Activated CD4-positive, alpha-beta T cell treated with anti-CD3 and anti-CD28 coated beads, Interleukin-2, amount 10 ng/mL, durations not matched to agents 24 days and 14 days (primary cell): Measurements from ENCODE around the gene AGBL4. TPM values are rescaled to one million over a fixed set of nuclear protein-coding genes. Genes with fewer than 3 reads are reported as not detected.

Experiments used
- DNase-seq: peaks from one replicate; pipeline ENCODE4 v3.0.0; 2022
- H3K27ac Mint-ChIP-seq: one replicate; pipeline ENCODE4 v1.8.0; 2022; ENCODE audit warnings: mild to moderate bottlenecking, mixed read lengths
- H3K27me3 Mint-ChIP-seq: one replicate; pipeline ENCODE4 v1.8.0; 2022; ENCODE audit warnings: mixed read lengths
- H3K36me3 Mint-ChIP-seq: one replicate; pipeline ENCODE4 v1.8.0; 2022; ENCODE audit warnings: low read depth, mild to moderate bottlenecking, mixed read lengths
- H3K4me1 Mint-ChIP-seq: one replicate; pipeline ENCODE4 v1.8.0; 2021; ENCODE audit warnings: mixed read lengths
- H3K4me3 Mint-ChIP-seq: one replicate; pipeline ENCODE4 v1.8.0; 2022; ENCODE audit warnings: mild to moderate bottlenecking, moderate library complexity, mixed read lengths
- H3K9me3 Mint-ChIP-seq: one replicate; pipeline ENCODE4 v1.8.0; 2021; ENCODE audit warnings: mixed read lengths
- intact Hi-C: fragments of 100-400 bp; cut with micrococcal nuclease; formaldehyde crosslinking; loops from one replicate; pipeline ENCODE4 v1.15.1; 2023
- total RNA-seq: library from RNA; stranded (reverse); gene quantifications from 2 replicates; pipeline ENCODE4 v1.2.3, GENCODE V29; 2022

Gene AGBL4
- total RNA-seq, 1 donor from 2014 or later, result not detected

DNA sequence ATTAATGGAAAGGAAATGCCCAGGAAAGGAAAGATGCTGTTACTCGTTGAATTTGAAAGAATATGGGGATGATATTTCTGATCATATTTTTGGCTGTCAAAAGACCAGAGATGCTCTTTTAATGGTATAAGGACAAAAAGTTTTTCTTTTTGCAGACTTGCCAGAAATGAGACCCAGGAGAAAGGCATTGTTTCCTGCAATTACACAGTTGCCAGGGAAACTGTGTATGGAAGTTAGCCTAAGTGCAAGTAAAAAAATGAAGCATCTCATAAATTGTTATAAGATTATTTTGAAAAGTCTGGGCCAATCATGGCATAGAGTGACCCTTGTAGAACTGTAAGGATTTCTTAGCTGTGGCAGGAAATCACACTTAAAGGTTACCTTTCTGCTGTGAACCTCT, 1091.4 kb downstream of the AGBL4 start:
- intact Hi-C loops, result no loop called here
- no peak overlapping the region for H3K4me3 Mint-ChIP-seq
- H3K27ac Mint-ChIP-seq, result no peak overlapping the region
- DNase-seq, result no peak
- no peaks in the 10 kb centered on the region for H3K36me3 Mint-ChIP-seq
- no peaks in the 10 kb centered on the region for H3K9me3 Mint-ChIP-seq
- no peaks in the 10 kb centered on the region for H3K4me1 Mint-ChIP-seq
- no peaks in the 10 kb centered on the region for H3K27me3 Mint-ChIP-seq

DNA sequence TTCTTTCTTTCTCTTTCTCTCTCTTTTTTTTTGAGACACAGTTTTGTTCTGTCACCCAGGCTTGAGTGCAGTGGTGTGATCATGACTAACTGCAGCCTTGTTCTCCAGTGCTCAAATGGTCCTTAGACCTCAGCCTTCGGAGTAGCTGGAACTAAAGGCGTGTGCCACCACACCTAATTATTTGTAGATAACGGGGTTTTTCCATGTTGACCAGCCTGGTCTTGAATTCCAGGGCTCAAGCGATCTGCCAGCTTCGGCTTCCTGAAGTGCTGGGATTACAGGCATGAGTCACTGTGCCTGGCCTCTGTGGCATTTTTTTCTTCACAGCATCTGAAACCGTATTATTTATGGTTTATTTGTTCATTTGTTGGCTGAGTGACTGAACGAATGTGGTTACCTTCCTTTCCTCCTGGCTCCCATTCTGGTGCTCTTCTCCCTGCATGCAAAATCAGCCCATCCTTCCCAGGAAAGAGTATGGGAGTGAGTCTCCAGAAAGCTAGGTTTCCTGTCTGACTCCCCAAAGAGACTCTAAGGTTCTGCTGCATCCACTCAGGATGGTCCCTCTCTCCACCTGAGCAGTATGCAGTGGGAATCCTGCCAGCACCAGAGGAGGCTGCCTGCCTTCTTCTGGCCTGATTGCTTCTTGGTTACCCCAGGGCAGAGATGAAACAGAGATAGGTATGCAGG, 1092.1 kb downstream of the AGBL4 start:
- intact Hi-C loops, result no loop called here
- Mint-ChIP-seq H3K4me3 (no peak overlapping the region), H3K4me1 (no peaks in the 10 kb centered on the region), H3K9me3 (no peaks in the 10 kb centered on the region), H3K27ac (no peak overlapping the region), H3K27me3 (no peaks in the 10 kb centered on the region), H3K36me3 (no peaks in the 10 kb centered on the region)
- DNase-seq, result no peak

DNA sequence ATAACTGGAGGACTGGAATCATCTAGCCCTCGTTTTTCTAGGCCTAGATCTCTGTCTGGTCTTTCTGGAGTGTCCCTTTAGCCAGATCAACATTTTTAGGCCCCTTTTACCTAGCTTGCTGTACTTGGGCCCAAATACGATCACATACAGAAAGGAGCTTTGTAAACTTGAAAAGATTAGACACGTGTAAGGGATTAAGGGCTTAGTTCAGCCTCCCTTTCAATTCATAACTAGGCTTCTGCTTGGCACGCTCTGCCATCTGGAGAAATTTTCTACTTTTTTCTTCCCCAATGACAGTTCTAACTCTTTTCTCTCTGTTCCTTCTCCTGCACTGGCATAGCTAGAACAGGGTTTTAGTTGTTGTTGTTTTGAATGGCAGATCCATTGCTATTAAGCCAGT, 1093.7 kb downstream of the AGBL4 start:
- Mint-ChIP-seq H3K36me3 (no peaks in the 10 kb centered on the region), H3K27me3 (no peaks in the 10 kb centered on the region), H3K4me3 (no peak overlapping the region), H3K4me1 (no peaks in the 10 kb centered on the region), H3K27ac (no peak overlapping the region), H3K9me3 (no peaks in the 10 kb centered on the region)
- intact Hi-C loops, result no loop called here
- DNase-seq, result no peak

DNA sequence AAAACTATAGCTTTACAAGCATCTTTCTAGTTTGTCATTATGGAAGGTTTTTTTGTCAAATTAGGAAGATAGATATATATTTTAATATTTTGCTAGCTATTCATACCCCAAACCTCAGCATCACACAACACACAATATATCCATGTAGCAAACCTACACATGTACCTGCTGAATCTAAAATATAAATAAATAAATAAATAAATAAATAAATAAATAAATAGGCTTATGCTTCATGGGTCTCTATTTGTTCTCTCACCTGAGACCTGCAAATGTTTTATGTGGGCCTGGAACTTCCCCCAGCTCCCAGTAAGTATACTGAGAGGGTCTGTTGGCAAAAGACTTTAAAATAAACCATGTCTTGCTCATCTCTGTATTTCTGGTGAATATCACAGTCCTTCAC, 1099.7 kb downstream of the AGBL4 start:
- intact Hi-C loops, result no loop called here
- no peak overlapping the region for H3K27ac Mint-ChIP-seq
- no peak for DNase-seq
- no peaks in the 10 kb centered on the region for H3K4me1 Mint-ChIP-seq
- no peaks in the 10 kb centered on the region for H3K9me3 Mint-ChIP-seq
- no peaks in the 10 kb centered on the region for H3K36me3 Mint-ChIP-seq
- no peak overlapping the region for H3K4me3 Mint-ChIP-seq
- no peaks in the 10 kb centered on the region for H3K27me3 Mint-ChIP-seq

DNA sequence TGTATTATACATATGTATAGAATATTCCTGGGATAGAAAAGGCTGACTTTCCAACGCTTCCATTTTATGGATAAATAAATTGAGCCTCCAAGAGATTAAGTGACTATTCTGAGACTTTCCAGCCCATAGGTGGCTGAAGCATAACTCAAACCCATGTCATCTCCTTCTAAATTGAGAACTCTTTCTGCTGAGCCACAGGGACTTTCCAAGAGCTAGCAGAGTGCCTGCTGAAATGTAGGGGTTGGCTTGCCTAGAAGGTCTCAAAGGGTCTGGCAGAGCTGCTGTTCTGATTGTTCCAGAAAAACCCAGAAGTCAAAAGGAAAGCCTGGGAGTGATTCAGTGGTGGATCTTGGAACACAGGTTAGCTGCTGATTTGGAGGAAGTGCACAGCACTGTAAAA, 1100.6 kb downstream of the AGBL4 start:
- intact Hi-C loops, result no loop called here
- DNase-seq, result no peak
- Mint-ChIP-seq H3K27ac (no peak overlapping the region), H3K9me3 (no peaks in the 10 kb centered on the region), H3K4me3 (no peak overlapping the region), H3K36me3 (no peaks in the 10 kb centered on the region), H3K4me1 (no peaks in the 10 kb centered on the region), H3K27me3 (no peaks in the 10 kb centered on the region)

DNA sequence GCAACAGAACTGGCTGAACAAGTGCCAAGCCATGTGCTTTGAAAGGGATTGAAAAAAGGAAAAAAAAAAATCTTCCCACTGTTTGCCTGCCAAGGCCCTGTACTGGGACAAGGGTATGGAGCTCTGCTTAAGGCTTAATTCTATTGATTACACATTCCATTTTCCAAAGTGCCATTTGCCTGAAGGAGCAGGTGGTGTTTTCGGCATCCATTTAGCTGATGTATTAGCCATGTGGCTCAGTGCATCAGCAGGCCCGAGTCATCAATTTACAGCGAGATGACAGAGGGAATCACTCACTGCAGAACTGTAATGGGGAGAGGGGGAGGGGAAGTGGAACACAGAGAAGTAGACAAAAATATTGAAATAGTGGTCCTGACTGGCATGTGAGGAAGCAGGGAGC, 1102.9 kb downstream of the AGBL4 start:
- Mint-ChIP-seq H3K27me3 (no peaks in the 10 kb centered on the region), H3K27ac (no peak overlapping the region), H3K4me1 (no peaks in the 10 kb centered on the region)

DNA sequence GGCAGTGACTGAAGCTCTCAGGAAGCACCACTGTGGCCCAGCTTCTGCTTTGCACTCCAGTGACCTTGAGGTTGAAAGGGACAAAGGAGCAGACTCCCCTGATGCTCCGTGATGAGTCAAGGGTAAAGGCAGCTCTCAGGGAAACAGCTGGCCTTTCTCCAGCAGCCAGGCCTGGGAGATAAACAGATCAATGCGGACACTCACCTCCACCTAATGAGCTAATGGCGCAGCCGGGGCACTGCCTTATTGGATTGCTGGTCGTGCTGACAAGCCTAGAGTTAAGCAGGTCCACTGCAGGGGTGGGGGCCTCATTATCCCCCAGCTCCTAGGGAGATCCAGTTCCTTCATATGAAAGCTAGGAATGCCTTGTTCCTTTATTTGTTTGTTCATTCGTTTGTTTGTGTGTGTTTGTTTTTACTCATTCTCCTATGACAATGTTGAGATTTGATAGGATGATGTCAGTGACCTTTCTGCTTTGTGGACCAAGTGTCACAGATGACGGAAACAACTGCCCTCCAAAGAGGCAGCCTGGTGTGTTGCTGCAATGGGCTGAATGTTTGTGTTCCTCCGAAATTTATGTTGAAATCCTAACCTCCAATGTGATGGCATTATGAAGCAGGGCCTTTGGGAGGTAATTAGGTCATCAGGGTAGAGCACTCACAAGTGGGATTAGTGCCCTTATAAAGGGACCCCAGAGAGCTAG, 1105.7 kb downstream of the AGBL4 start:
- no peak overlapping the region for H3K4me3 Mint-ChIP-seq
- intact Hi-C loops, result no loop called here

More for the DNA sequence above, 1102.9 kb downstream of the AGBL4 start:
- Mint-ChIP-seq H3K36me3 (no peaks in the 10 kb centered on the region), H3K4me3 (no peak overlapping the region), H3K9me3 (no peaks in the 10 kb centered on the region)
- intact Hi-C loops, result no loop called here
- DNase-seq, result no peak

DNA sequence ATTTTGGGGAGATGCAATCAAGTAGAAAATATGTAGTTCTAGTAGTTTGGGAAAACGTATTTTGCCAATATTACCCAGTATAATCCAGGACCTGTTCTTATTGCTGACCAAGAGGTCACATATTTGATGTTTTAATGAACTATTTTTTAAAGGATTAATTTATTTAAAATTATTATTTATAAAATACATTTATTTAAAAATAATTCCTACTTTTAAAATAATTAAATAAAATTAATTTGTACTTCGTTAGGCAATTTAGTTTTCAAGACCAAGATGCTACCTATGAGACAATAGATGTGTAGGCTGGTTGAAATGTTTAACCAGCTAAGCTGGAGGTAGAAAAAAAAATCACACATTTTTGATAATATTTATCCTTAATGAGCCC, 1106.7 kb downstream of the AGBL4 start:
- Mint-ChIP-seq H3K36me3 (no peaks in the 10 kb centered on the region), H3K27me3 (no peaks in the 10 kb centered on the region), H3K4me1 (no peaks in the 10 kb centered on the region), H3K4me3 (no peak overlapping the region), H3K27ac (no peak overlapping the region), H3K9me3 (no peaks in the 10 kb centered on the region)
- DNase-seq, result no peak
- intact Hi-C loops, result no loop called here

More for the DNA sequence above, 1105.7 kb downstream of the AGBL4 start:
- Mint-ChIP-seq H3K9me3 (no peaks in the 10 kb centered on the region), H3K36me3 (no peaks in the 10 kb centered on the region), H3K27me3 (no peaks in the 10 kb centered on the region), H3K27ac (no peak overlapping the region), H3K4me1 (no peaks in the 10 kb centered on the region)
- no peak for DNase-seq

DNA sequence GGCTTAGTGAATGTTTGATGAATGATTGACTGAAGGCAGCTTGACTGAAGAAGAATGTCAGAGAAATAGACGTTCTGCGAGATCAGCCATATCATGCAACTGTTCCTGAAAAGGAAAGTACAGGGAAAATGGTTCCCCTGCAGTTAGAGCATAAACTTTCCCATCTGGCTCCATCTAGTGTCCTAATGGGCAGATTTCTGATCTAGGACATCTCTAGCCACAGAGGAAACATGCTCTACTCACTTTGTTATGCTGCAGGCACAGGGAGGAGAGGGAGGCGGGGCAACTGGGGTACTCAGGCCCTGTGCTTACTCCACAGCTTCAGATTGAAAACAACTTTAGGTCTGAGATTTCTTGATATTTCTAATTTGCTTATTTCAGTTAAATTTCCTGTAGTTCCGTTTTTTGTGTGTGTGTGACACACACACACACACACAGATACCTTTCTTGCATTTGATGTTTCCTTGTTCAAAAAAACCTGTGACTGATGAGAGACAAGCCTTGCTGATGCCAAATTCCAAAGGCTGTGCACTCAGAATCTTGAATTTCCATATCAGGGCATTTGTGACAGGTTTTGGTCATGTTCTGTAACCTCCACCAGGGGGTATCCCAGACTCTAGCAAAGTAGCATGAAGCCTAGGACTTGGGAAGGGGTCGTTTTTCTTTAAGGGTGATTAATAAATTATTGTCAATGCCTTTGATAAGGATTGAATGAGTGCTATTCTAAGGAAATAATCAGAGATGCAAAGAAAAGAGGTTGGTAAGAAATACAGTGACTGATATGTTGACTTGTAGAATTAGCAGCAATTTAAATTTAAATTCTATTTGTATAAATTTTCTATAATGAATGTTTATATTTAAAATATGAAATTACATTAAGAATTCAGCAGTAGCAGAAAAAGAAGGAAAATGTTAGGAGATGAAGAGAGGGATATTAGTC, 1107.4 kb downstream of the AGBL4 start:
- Mint-ChIP-seq H3K4me3 (no peak overlapping the region), H3K36me3 (no peaks in the 10 kb centered on the region), H3K27ac (no peak overlapping the region), H3K9me3 (no peaks in the 10 kb centered on the region), H3K27me3 (no peaks in the 10 kb centered on the region), H3K4me1 (no peaks in the 10 kb centered on the region)
- no peak for DNase-seq
- intact Hi-C loops, result no loop called here

DNA sequence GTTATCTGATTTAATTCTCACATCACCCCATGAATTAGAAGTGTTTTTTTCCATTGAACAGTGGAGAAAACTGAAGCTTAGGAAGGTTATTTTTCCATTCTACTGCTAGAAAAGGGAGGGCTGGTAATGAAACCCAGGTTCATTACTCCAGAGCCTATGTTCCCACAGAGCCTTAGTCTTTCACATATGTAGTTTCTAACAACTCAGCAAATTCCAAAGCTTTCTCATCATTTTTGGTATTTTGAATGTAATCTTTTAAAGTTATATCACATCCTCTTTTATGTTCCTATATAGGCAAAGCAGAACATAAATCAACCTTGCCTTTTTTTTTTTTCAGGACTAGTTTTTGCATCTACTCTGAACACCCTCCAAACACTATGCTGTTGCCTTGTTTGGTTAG, 1115.1 kb downstream of the AGBL4 start:
- peaks cover 4% of the 10 kb centered on the region for H3K27me3 Mint-ChIP-seq
- no peaks in the 10 kb centered on the region for H3K36me3 Mint-ChIP-seq
- H3K4me3 Mint-ChIP-seq, result no peak overlapping the region
- no peaks in the 10 kb centered on the region for H3K4me1 Mint-ChIP-seq
- no peak overlapping the region for H3K27ac Mint-ChIP-seq
- DNase-seq, result no peak
- H3K9me3 Mint-ChIP-seq, result no peaks in the 10 kb centered on the region
- intact Hi-C loops, result no loop called here

DNA sequence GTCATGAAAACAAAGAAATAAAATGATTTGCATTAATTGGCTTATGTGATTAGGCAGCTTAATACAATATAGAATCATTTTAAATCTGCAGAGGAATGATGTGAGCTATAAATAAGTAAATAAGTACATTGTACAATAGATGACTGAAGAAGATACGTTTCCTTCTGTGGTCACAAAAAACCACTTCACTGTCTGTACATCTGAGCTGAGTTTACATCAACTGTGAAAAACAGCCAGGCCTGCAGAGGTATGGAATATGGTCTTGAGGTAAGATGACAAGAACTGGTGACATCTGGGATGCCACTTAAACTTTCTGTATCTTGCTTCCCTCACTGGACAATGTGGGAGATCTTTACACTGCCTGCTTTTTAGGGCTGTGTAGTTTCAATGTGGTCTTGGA, 1117.0 kb downstream of the AGBL4 start:
- peaks cover 4% of the 10 kb centered on the region for H3K27me3 Mint-ChIP-seq
- H3K4me3 Mint-ChIP-seq, result no peak overlapping the region
- H3K36me3 Mint-ChIP-seq, result no peaks in the 10 kb centered on the region
- no peaks in the 10 kb centered on the region for H3K4me1 Mint-ChIP-seq
- intact Hi-C loops, result no loop called here
- no peak for DNase-seq
- H3K9me3 Mint-ChIP-seq, result no peaks in the 10 kb centered on the region
- H3K27ac Mint-ChIP-seq, result no peak overlapping the region

DNA sequence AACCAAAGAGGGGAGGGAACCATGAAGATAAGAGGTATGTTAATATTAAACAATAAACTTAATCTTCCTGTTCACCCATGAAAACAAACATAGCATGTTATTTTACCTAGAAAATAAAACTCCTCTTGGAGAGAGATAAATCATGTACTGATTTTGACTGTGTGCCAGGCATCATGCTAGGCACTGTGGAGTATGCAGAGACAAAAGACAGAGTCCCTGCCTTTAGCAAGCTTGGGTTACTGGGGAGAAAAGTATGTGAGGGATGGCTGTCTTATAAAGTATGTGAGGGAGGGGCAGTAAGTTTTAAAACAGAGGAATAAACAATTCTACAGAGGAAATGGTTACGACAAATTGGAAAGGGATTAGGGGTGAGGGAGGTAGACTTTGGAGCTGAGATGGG, 1117.6 kb downstream of the AGBL4 start:
- no peak for DNase-seq
- H3K36me3 Mint-ChIP-seq, result no peaks in the 10 kb centered on the region
- no peaks in the 10 kb centered on the region for H3K4me1 Mint-ChIP-seq
- peaks cover 4% of the 10 kb centered on the region for H3K27me3 Mint-ChIP-seq
- no peak overlapping the region for H3K27ac Mint-ChIP-seq
- no peak overlapping the region for H3K4me3 Mint-ChIP-seq
- no peaks in the 10 kb centered on the region for H3K9me3 Mint-ChIP-seq
- intact Hi-C loops, result no loop called here

DNA sequence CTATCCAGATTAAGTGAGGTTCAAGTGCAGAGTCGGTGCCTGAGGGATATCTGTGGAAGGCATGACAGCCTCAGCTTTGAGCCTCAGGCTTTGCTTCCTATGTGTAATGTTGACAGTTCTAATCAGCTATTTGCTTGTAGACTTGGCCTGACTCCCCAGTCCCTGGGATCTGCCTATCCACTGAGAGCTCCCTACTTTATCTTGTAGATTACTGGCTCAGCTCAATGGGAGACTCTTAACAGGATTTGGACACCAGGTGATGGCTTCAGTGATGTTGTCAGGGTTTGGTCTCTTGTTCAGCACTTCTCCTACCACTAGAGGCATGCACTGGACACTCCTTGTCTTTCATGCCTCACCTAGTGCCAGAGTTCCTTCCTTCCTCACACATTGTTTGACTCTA, 1120.5 kb downstream of the AGBL4 start:
- H3K4me3 Mint-ChIP-seq, result no peak overlapping the region
- H3K36me3 Mint-ChIP-seq, result no peaks in the 10 kb centered on the region
- H3K27me3 Mint-ChIP-seq, result peaks cover 3% of the 10 kb centered on the region
- no peaks in the 10 kb centered on the region for H3K9me3 Mint-ChIP-seq
- H3K4me1 Mint-ChIP-seq, result no peaks in the 10 kb centered on the region
- H3K27ac Mint-ChIP-seq, result no peak overlapping the region
- no peak for DNase-seq
- intact Hi-C loops, result no loop called here

DNA sequence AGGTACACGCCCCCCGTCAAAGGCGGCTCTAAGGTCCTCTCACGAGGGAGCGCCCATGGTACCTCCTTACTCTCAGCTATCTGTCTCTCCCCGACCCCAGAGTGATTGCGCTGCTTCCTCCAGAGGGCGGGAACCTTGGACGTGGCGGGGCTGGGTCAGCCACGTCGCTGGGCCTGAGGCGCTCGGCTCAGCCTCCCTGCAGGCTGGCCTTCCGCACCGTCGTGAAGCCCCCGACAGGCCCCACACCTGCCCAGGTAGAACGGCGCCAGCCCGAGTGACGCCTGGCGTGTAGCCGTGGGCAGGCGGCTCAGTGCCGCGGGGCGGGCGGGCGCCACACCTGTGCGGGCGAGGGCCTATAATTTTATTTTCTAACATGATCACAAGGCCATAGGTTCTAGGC, 1124.9 kb downstream of the AGBL4 start:
- DNase-seq, result no peak
- Mint-ChIP-seq H3K27me3 (peaks cover 2% of the 10 kb centered on the region), H3K27ac (no peak overlapping the region), H3K4me1 (no peaks in the 10 kb centered on the region), H3K36me3 (no peaks in the 10 kb centered on the region), H3K4me3 (no peak overlapping the region), H3K9me3 (no peaks in the 10 kb centered on the region)
- intact Hi-C loops, result no loop called here
